GM12878 (cell line): ENCODE measurements around the gene ACTL10. TPM values are rescaled to one million over a fixed set of nuclear protein-coding genes. Genes with fewer than 3 reads are reported as not detected.

Source experiments
- ATAC-seq: fragments of 200-7000 bp; cut with Tn5 transposase; 3 replicates; pipeline ENCODE4 v1.9.1; 2020; ENCODE audit warnings: mild to moderate bottlenecking, moderate library complexity
- BruUV-seq: library from RNA; stranded (reverse); fragments of 400-500 nt; replicated peaks from 2 replicates; lab custom pipeline; 2021; lab: Mats Ljungman, UMichigan
- CTCF ChIA-PET: fragments of 300-600 bp; sonication (Branson Sonifier 250); formaldehyde crosslinking; extraction: SDS; loops from one replicate; lab custom pipeline; 2021; ENCODE audit warnings: inconsistent platforms; lab: Yijun Ruan, JAX
- POLR2A ChIA-PET: fragments of 350-600 bp; formaldehyde crosslinking; extraction: SDS; loops from one replicate; lab custom pipeline; 2021; ENCODE audit warnings: inconsistent platforms; lab: Charles Lee
- RAD21 ChIA-PET: fragments of 300-600 bp; sonication (Branson Sonifier 250); formaldehyde crosslinking; loops from one replicate; lab custom pipeline; 2023; ENCODE audit warnings: antibody characterized with exemption; ENCODE audit not compliant: unreplicated experiment; lab: Charles Lee
- SMC1A ChIA-PET: fragments of 300-600 bp; sonication (Branson Sonifier 250); formaldehyde crosslinking; loops from one replicate; lab custom pipeline; 2023; ENCODE audit not compliant: unreplicated experiment, uncharacterized antibody; lab: Charles Lee
- DNase-seq: peaks from one replicate; pipeline ENCODE4 v3.0.0-alpha.2; 2011; ENCODE audit warnings: low read depth, low spot score
- FAIRE-seq: peaks from 3 replicates; lab custom pipeline; 2011; peaks lifted over from hg19 to GRCh38; lab: Jason Lieb, UNC
- H2AFZ ChIP-seq: 2 replicates; pipeline ENCODE4 v1.6.0; 2011; ENCODE audit warnings: low read depth, low read length, control low read depth; ENCODE audit not compliant: control insufficient read depth
- H3K27ac ChIP-seq: 2 replicates; pipeline ENCODE4 v1.5.1; 2011; ENCODE audit warnings: control low read depth; ENCODE audit not compliant: control insufficient read depth, insufficient read depth
- H3K27me3 ChIP-seq, 2 experiments: replicated peaks in 1 of 2; 2 replicates each; pipeline versions ENCODE4 v1.6.0 to v1.6.1; 2011; ENCODE audit warnings: low read length in 1 of 2; ENCODE audit not compliant: control insufficient read depth in 2 of 2, insufficient read depth in 2 of 2
- H3K36me3 ChIP-seq, 2 experiments: 2 replicates each; pipeline ENCODE4 v1.5.1; 2011; ENCODE audit warnings: low read length in 1 of 2; ENCODE audit not compliant: control insufficient read depth in 2 of 2, insufficient read depth in 2 of 2
- H3K4me1 ChIP-seq: 2 replicates; pipeline ENCODE4 v1.6.1; 2011; ENCODE audit warnings: mild to moderate bottlenecking, low read length, moderate library complexity, mixed read lengths; ENCODE audit not compliant: control insufficient read depth, insufficient read depth
- H3K4me2 ChIP-seq: 2 replicates; pipeline ENCODE4 v1.6.0; 2011; ENCODE audit warnings: control low read depth; ENCODE audit not compliant: control insufficient read depth, insufficient read depth
- H3K4me3 ChIP-seq: fragments of 200-600 bp; sonication (generic); 2 replicates; pipeline ENCODE4 v1.5.1; 2016
- H3K79me2 ChIP-seq: 2 replicates; pipeline ENCODE4 v1.6.0; 2011; ENCODE audit warnings: low read length; ENCODE audit not compliant: control insufficient read depth, insufficient read depth
- H3K9ac ChIP-seq: 2 replicates; pipeline ENCODE4 v1.8.0; 2011; ENCODE audit warnings: low read length, control low read depth, mixed read lengths; ENCODE audit not compliant: control insufficient read depth, insufficient read depth
- H3K9me3 ChIP-seq: replicated peaks from 3 replicates; pipeline ENCODE4 v1.5.1; 2011; ENCODE audit warnings: mild to moderate bottlenecking, low read length; ENCODE audit not compliant: control insufficient read depth, insufficient read depth
- H4K20me1 ChIP-seq: 2 replicates; pipeline ENCODE4 v1.6.0; 2011; ENCODE audit not compliant: control insufficient read depth, insufficient read depth
- BACH1 ChIP-seq: fragments of 450-650 bp; IDR thresholded peaks from 2 replicates; pipeline ENCODE4 v1.6.1; 2017; ENCODE audit warnings: mild to moderate bottlenecking, borderline replicate concordance
- BHLHE40 ChIP-seq, 2 experiments: fragments of 450-650 bp in 1 of 2; IDR thresholded peaks; 2 replicates each; pipeline ENCODE4 v1.6.1; 2011 to 2017; ENCODE audit warnings: low read depth in 2 of 2, borderline replicate concordance in 1 of 2, improper control_type of control experiment in 1 of 2, low read length in 1 of 2, mild to moderate bottlenecking in 1 of 2
- CREB1 ChIP-seq: IDR thresholded peaks from 2 replicates; pipeline ENCODE4 v1.6.1; 2012; ENCODE audit warnings: low read depth, mild to moderate bottlenecking, inconsistent platforms
- KDM1A ChIP-seq: fragments of 200-600 bp; sonication (generic); IDR thresholded peaks from 2 replicates; pipeline ENCODE4 v1.6.1; 2016; ENCODE audit warnings: borderline replicate concordance
- MEF2B ChIP-seq: fragments of 450-650 bp; IDR thresholded peaks from 2 replicates; pipeline ENCODE4 v1.6.1; 2018; ENCODE audit warnings: mild to moderate bottlenecking, moderate library complexity; ENCODE audit not compliant: partially characterized antibody, poor library complexity, severe bottlenecking
- NFIC ChIP-seq: IDR thresholded peaks from 2 replicates; pipeline ENCODE4 v1.6.1; 2012; ENCODE audit warnings: low read depth, mild to moderate bottlenecking, inconsistent platforms, low read length, moderate library complexity
- SMARCA5 ChIP-seq: fragments of 450-650 bp; IDR thresholded peaks from 2 replicates; pipeline ENCODE4 v1.6.1; 2017; ENCODE audit warnings: mild to moderate bottlenecking
- SREBF1 ChIP-seq: IDR thresholded peaks from 2 replicates; pipeline ENCODE4 v1.6.1; 2012; ENCODE audit warnings: mild to moderate bottlenecking, low read length
- SRF ChIP-seq, 2 experiments: IDR thresholded peaks; 2 replicates each; pipeline ENCODE4 v1.6.1; 2011; ENCODE audit warnings: low read depth in 2 of 2, low read length in 2 of 2, mild to moderate bottlenecking in 1 of 2, moderate library complexity in 1 of 2
- WRNIP1 ChIP-seq: IDR thresholded peaks from 2 replicates; pipeline ENCODE4 v1.6.1; 2011; ENCODE audit warnings: low read depth, low read length, improper control_type of control experiment, borderline replicate concordance
- ZBED1 ChIP-seq: IDR thresholded peaks from 2 replicates; pipeline ENCODE4 v1.6.1; 2016; ENCODE audit warnings: borderline replicate concordance
- ZNF24 ChIP-seq: fragments of 450-650 bp; IDR thresholded peaks from 2 replicates; pipeline ENCODE4 v1.6.1; 2017; ENCODE audit warnings: antibody characterized with exemption, mild to moderate bottlenecking
- ZZZ3 ChIP-seq: IDR thresholded peaks from 2 replicates; pipeline ENCODE4 v1.6.1; 2011; ENCODE audit warnings: low read depth; ENCODE audit not compliant: control insufficient read depth, insufficient read length
- WGBS: methylation state at CpG from one replicate; pipeline ENCODE4 v1.1.6; 2016; ENCODE audit warnings: low lambda C conversion rate; ENCODE audit not compliant: insufficient replicate concordance, insufficient coverage; ENCODE audit errors: missing lambda C conversion rate; 5-methylcytosine and 5-hydroxymethylcytosine counted together
- in situ Hi-C: fragments of 300-500 bp; cut with MboI; formaldehyde crosslinking; loops from 9 replicates; pipeline ENCODE4 v1.14.3; 2018; ENCODE audit warnings: mixed read lengths
- intact Hi-C: fragments of 100-400 bp; cut with micrococcal nuclease; formaldehyde crosslinking; loops from one replicate; pipeline ENCODE4 v1.14.2; 2022; ENCODE audit not compliant: unreplicated experiment
- polyA plus RNA-seq, 11 experiments: library from polyadenylated mRNA; depleted of rRNA in 4 of 11; unstranded in 6 of 11; stranded (reverse) in 5 of 11; fragments of >200 nt; fragmentation: Nextera tagmentation in 4 of 11; fragmentation: Illumina TruSeq in 1 of 11; extraction: Ambion mirVana in 4 of 11; extraction: Trizol in 1 of 11; gene quantifications; 1 replicate in 1 of 11; 2 replicates in 10 of 11; pipeline versions ENCODE4 v1.2.1 to v1.2.3, GENCODE V29; 2011 to 2016; ENCODE audit warnings: inconsistent platforms in 2 of 11, missing spikeins in 2 of 11, low read depth in 1 of 11
- total RNA-seq, 4 experiments: library from RNA; depleted of rRNA in 3 of 4; stranded (reverse); fragments of >200 nt in 3 of 4; fragmentation: Illumina TruSeq in 1 of 4; extraction: Trizol in 1 of 4; gene quantifications; 2 replicates each; pipeline versions ENCODE4 v1.2.1 to v1.2.3, GENCODE V29; 2013 to 2021
- TF ChIP-seq, protein P1 (sequence below): fragments of 450-650 bp; IDR thresholded peaks from 2 replicates; pipeline ENCODE4 v1.6.1; 2016; ENCODE audit warnings: mild to moderate bottlenecking
- TF ChIP-seq, protein P2 (sequence below): fragments of 450-650 bp; IDR thresholded peaks from 2 replicates; pipeline ENCODE4 v1.6.1; 2017; ENCODE audit warnings: low read depth, mild to moderate bottlenecking, moderate library complexity
- TF ChIP-seq, protein P3 (sequence below): IDR thresholded peaks from 2 replicates; pipeline ENCODE4 v1.6.1; 2011; ENCODE audit warnings: mild to moderate bottlenecking, low read depth, low read length, moderate library complexity; ENCODE audit not compliant: insufficient replicate concordance
- TF ChIP-seq, protein P4 (sequence below): IDR thresholded peaks from 2 replicates; pipeline ENCODE4 v1.6.1; 2011; ENCODE audit warnings: borderline replicate concordance, low read depth, mild to moderate bottlenecking, moderate library complexity, low read length; ENCODE audit not compliant: insufficient read depth, poor library complexity, severe bottlenecking
- TF ChIP-seq, protein P5 (sequence below): IDR thresholded peaks from 2 replicates; pipeline ENCODE4 v1.6.1; 2011; ENCODE audit warnings: low read depth, low read length, improper control_type of control experiment, borderline replicate concordance

ACTL10 gene
- total and polyA plus RNA-seq, 10 of the 15 experiments (the other 5 are each of a cell fraction or from before 2014, with no cell fraction given), result 0.12 to 5.0 (median 0.89) TPM

DNA sequence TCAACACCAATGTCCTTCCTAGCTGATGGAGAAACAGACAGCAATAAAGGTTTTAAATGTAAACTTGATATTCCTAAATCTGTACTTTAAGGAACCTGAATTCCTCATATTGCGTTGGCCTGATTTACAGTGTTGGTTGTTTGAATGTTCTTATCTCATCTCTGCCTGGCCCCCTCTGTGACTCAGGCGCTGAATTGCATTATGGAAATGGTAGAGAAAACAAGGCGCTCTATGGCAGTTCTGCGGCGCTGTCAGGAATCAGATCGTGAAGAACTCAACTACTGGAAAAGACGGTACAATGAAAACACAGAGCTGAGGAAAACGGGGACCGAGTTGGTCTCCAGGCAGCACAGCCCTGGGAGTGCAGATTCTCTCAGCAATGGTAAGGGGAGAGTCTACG lies 37.2 kb upstream of the ACTL10 start (continued):
- TF ChIP-seq, protein P1, sequence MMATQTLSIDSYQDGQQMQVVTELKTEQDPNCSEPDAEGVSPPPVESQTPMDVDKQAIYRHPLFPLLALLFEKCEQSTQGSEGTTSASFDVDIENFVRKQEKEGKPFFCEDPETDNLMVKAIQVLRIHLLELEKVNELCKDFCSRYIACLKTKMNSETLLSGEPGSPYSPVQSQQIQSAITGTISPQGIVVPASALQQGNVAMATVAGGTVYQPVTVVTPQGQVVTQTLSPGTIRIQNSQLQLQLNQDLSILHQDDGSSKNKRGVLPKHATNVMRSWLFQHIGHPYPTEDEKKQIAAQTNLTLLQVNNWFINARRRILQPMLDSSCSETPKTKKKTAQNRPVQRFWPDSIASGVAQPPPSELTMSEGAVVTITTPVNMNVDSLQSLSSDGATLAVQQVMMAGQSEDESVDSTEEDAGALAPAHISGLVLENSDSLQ, result no peak
- TF ChIP-seq NFIC (no peak), SMARCA5 (no peak), BHLHE40 (IDR thresholded peaks at IDR 0.05; ENCODE audit: borderline replicate concordance in 1 of 2, low read depth in 2 of 2, low read length in 1 of 2) (no peak), KDM1A (no peak)
- TF ChIP-seq, protein P2, sequence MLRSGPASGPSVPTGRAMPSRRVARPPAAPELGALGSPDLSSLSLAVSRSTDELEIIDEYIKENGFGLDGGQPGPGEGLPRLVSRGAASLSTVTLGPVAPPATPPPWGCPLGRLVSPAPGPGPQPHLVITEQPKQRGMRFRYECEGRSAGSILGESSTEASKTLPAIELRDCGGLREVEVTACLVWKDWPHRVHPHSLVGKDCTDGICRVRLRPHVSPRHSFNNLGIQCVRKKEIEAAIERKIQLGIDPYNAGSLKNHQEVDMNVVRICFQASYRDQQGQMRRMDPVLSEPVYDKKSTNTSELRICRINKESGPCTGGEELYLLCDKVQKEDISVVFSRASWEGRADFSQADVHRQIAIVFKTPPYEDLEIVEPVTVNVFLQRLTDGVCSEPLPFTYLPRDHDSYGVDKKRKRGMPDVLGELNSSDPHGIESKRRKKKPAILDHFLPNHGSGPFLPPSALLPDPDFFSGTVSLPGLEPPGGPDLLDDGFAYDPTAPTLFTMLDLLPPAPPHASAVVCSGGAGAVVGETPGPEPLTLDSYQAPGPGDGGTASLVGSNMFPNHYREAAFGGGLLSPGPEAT, result no peak

DNA sequence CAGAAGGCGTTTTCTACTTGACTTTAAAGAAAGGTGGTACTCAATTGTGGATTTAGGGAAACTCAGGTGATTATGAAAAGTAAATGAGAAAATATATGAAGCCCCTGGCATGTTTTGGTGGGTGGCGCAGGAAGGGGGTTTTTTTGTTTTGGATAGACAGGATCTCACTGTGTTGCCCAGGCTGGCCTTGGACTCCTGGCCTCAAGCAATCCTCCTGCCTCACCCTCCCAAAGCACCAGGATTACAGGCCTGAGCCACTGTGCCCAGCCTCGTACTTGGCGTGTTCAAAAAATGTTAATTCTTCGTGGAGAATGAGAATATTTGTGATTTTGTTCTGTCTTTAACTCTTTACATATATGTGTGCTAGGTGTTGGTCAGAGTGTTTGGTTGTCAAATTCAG lies 36.8 kb upstream of the ACTL10 start:
- 94% methylated on average over 5 of the region's 5 CpGs for WGBS
- no peak for TF ChIP-seq ZNF24
- TF ChIP-seq, protein P3, sequence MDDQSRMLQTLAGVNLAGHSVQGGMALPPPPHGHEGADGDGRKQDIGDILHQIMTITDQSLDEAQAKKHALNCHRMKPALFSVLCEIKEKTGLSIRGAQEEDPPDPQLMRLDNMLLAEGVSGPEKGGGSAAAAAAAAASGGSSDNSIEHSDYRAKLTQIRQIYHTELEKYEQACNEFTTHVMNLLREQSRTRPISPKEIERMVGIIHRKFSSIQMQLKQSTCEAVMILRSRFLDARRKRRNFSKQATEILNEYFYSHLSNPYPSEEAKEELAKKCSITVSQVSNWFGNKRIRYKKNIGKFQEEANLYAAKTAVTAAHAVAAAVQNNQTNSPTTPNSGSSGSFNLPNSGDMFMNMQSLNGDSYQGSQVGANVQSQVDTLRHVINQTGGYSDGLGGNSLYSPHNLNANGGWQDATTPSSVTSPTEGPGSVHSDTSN, result no peak
- TF ChIP-seq SREBF1, result no peak
- no peak for TF ChIP-seq ZBED1
- TF ChIP-seq SRF (IDR thresholded peaks at IDR 0.05; ENCODE audit: low read depth in 2 of 2, low read length in 2 of 2), result no peak
- TF ChIP-seq, protein P4, sequence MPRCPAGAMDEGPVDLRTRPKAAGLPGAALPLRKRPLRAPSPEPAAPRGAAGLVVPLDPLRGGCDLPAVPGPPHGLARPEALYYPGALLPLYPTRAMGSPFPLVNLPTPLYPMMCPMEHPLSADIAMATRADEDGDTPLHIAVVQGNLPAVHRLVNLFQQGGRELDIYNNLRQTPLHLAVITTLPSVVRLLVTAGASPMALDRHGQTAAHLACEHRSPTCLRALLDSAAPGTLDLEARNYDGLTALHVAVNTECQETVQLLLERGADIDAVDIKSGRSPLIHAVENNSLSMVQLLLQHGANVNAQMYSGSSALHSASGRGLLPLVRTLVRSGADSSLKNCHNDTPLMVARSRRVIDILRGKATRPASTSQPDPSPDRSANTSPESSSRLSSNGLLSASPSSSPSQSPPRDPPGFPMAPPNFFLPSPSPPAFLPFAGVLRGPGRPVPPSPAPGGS, result no peak
- no peak for TF ChIP-seq CREB1
- TF ChIP-seq MEF2B, result no peak
- TF ChIP-seq BACH1, result no peak
- no peak for TF ChIP-seq WRNIP1
- TF ChIP-seq ZZZ3, result no peak
- TF ChIP-seq, protein P5, sequence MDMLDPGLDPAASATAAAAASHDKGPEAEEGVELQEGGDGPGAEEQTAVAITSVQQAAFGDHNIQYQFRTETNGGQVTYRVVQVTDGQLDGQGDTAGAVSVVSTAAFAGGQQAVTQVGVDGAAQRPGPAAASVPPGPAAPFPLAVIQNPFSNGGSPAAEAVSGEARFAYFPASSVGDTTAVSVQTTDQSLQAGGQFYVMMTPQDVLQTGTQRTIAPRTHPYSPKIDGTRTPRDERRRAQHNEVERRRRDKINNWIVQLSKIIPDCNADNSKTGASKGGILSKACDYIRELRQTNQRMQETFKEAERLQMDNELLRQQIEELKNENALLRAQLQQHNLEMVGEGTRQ, result no peak

More for the DNA sequence above, 36.8 kb upstream of the ACTL10 start:
- no peak overlapping the region for H3K4me3 ChIP-seq
- peaks cover 0 to 5% of the 10 kb centered on the region in 2 experiments; a peak in 2 of 4 replicates for H3K36me3 ChIP-seq
- DNase-seq, result no peak
- ChIA-PET CTCF (no interaction called here), RAD21 (no interaction called here), POLR2A (no interaction called here), SMC1A (no interaction called here)
- no peaks in the 10 kb centered on the region for H3K27me3 ChIP-seq
- no peaks in the 10 kb centered on the region for H3K79me2 ChIP-seq
- no peak overlapping the region for H3K9ac ChIP-seq
- no peak overlapping the region for H3K4me2 ChIP-seq
- in situ Hi-C loops, result no loop called here
- no TSS peak for BruUV-seq
- H2AFZ ChIP-seq, result no peak overlapping the region
- FAIRE-seq, result no peak
- H3K27ac ChIP-seq, result no peak overlapping the region
- no peaks in the 10 kb centered on the region for H4K20me1 ChIP-seq
- intact Hi-C loops, result no loop called here
- H3K4me1 ChIP-seq, result no peaks in the 10 kb centered on the region
- no peak for ATAC-seq
- no peaks in the 10 kb centered on the region for H3K9me3 ChIP-seq
